NCI-H446 treated with DMSO at 0.1 percent for 48 hours (cell line): ENCODE measurements around the gene PRDX4.
A peak's percentile ranks its signal among the peaks of the same experiment; 100 is the strongest.
"Not testable (repeated sequence)": the region's sequence is repeated elsewhere in the genome, so short reads cannot be mapped to it uniquely, and the experiment has no call there.

Source experiments
- DNase-seq: peaks from one replicate; lab custom pipeline; 2025; lab: John Stamatoyannopoulos, UW

PRDX4 gene

DNA sequence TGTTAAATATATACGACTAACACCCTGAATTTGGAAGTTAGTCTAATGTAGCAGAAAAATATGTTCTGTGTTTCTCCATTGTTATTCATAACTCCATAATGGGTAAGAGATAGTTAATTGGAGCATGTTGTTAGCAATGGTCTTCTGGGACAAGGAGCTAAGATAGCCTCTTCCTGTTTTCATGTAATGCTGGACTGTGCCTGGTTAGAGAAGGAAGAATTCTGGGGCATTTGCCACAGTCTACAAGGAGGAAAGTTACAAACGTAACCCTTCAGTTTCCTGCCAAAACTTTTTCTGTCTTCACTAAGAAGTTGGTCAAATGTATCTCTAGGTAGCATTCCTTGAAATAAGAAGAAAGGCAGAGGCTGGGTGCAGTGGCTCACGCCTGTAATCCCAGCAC is 5.8 kb downstream of the PRDX4 start:
- no peak for DNase-seq

DNA sequence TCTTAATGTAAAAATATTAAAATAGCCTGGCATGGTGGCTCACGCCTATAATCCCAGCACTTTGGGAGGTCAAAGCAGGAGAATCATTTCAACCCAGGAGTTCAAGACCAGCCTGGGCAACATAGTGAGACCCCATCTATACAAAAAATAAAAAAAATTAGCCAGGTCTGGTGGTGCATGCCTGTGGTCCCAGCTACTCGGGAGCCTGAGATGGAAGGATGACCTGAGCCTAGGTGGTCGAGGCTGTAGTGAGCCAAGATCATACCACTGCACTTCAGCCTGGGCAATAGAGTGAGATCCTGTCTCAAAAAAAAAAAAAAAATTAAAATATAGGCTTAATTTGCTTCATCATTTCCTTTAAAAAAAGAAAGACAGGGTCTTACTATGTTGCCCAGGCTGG is 9.2 kb downstream of the PRDX4 start:
- DNase-seq: not testable (repeated sequence)

DNA sequence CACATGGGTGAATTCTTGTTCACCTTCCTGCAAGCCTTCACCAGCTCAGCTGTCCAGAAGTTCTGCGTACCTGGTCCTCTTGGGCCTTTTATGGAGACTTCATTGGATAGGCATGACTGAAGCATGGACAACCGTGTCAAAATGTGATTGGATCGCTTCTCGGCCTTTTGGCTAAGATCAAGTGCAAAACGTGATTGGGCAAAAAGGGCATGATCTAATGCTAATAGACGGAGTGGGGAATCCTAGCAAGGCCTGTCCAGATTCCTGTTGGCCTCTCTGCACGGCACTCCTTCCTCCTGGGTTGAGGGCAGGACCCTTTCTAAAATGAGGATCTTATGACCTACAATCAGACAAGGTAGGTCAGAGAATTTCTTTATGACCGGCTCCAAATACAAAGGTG is 24.9 kb downstream of the PRDX4 start:
- no peak for DNase-seq

DNA sequence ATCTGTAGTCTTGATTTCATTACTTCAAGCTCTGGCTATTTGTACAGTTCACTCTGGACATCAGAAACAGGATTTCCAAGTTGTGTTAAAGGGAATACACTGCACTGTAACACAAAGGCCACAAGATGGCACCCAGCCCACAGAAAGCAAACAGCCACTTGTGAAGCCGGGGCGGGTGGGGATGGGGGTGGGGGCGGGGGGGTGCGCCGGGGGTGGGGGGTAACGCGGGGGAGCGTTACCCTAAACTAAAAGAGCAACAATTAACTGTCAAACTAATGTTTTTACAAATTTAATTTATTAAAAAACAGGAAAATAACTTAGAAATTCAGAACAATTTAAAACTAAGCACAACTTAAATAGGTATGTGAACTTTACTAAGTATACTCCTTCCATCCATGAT is 27.3 kb downstream of the PRDX4 start:
- peak; percentile 6 for DNase-seq

DNA sequence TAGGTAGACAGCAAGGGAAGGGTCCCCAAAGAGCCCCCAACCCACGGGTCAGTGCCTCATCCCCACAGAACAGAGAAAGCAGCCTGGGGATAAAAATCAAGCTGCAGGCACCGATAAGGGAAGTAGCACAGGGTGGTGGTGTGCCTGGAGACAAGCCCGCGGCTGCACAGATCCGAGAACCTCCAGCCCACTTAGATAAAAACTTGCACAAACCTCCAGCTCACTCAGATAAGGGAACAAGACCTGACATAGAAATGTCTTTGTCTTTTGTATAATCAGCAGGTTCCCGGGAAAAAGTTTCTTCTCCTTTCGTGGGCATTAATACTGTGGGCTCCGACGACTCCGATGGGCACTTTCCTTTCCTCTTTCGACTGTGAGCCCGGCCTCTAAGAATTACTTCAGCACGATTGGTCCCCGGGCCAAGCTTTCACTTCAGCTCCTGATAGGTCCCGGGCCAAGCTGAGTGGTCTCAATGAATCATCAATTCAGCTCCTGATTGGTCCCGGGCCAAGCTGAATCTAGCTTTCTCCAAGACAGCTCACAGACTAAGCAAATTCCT is 32.4 kb downstream of the PRDX4 start:
- no peak for DNase-seq

DNA sequence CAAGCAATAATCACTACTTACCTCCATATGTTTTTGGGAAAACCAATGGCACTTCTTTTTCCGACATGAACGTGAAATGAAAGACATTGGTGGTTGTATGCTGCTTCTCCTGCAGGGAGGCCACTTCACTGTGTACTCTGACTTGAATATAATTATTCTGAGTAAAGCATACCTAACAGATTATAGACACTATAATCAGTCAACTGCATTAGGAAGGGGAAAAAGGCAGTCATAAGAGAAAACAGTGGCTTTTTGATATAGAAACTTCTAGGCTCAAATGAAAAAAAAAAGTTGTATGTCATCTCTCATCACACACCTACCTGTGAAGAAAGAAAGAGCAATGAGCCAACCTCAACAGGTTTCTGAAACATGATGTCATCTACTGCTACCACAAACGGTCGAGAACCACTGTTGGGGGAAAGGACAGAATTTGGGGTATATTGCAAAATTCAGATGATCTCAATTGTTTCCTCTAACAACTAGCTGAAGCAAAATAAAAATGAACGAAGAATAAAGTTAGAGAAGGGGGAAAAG is 37.4 kb downstream of the PRDX4 start:
- no peak for DNase-seq

DNA sequence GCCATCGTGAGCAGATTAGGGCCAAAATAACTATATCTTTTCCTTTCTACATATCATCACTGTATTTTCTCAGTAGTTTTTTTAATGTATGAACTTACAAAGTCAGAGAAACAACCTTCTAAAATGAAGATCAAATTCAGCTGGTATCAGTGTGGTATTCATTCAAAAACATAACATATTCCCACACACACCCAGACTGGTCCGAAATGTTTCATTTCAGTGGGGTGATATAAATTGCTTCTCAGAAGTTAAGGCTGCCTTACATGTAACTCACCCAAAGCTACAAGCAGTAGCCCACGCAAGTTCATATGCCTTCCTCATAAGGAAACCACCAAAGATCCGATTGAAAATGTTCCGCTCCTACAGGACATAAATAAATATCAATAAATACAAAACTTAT is 37.9 kb downstream of the PRDX4 start:
- DNase-seq: no peak

DNA sequence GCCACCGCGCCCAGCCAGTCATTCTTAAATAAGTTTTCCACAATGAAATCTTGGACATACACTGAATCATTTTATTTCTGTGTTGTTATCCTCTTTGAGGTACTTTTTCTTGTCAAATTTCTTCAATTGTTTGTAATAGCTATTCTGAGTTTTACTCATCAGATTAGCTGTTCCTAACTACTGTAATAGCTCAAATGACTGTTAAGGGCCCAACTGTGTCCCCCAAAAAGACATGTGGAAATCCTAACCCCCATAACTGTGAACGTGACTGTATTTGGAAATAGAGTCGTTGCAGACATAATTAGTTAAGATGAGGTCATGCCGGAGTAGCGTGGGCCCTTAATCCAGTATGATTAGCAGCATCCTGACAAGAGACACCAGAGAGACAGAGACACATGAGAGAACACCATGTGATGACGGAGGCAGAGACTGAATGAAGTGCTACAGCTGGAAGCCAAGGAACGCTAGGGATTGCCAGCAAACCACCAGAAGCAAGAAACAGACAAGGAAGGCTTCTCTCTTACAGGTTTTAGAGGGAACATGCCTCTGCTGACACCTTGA is 52.9 kb downstream of the PRDX4 start:
- no peak for DNase-seq

DNA sequence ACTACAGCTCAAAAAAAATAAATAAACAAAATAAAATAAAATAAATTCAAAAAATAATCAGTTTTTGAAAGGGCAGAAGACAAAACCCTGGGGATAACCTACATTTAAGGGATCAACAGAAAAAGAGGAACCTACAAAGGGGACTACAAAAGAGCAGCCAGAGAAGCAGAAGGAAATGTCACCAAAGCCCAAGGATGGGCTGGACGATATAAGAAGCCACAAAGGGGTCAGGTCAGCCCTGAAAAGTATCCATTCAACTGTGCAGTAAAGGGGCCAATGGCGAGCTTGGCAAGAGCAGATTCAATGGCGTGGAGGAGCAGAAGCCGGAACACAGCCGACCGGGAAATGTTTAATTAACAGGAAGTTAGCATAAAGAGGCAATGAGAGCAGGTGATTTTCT is 58.9 kb downstream of the PRDX4 start:
- no peak for DNase-seq

DNA sequence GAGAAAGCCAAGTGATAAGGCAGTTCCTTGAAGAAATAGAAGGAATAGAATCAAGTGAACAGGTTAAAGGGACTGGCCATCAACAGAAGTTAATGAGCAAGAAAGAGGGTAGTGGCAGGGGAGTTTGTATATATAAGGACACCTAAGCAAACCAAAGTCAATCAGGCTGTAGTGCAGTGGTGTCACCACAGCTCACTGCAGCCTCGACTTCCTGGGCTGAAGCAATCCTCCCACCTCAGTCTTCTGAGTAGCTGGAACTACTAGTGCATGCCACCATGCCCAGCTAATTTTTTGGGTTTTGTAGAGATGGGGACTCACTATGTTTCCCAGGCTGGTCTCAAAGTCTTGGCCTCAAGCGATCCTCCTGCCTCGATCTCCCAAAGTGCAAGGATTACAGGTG is 59.9 kb downstream of the PRDX4 start:
- DNase-seq: no peak

DNA sequence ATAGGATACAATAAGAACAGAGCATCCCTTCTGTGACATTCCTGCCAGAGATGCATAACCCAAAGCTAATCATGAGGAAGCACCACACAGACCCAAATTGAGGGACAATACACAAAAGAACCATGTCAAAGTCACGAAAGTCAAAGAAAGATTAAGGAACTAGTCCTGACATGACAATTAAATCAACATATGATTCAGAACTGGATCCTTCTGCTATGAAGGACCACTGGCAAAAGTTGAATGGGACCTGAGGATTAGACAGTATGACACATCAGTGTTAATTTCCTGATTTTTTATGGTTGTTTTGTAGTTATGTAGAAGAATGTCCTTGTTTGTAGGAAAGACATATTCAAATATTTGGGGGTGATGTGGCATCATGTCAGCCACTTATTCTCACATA is 61.9 kb downstream of the PRDX4 start:
- DNase-seq: no peak

DNA sequence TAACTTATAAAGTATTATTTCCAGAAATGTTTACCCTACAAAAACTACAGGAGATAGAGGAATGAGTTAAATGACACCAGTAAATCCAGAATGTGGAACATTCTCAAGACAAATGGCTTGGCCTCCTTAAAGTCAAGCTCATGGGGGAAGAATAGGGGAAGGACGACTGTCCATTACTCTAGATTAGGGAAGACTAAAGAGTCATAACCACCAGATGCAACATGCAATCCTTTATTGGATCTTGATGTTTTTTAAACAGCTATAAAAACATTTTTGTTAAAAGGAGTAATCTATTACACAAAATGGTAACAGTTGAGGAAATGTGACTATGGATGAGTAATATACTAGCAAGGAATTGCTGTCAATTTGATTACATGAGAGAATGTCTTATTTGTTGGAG is 64.7 kb downstream of the PRDX4 start:
- DNase-seq: no peak

DNA sequence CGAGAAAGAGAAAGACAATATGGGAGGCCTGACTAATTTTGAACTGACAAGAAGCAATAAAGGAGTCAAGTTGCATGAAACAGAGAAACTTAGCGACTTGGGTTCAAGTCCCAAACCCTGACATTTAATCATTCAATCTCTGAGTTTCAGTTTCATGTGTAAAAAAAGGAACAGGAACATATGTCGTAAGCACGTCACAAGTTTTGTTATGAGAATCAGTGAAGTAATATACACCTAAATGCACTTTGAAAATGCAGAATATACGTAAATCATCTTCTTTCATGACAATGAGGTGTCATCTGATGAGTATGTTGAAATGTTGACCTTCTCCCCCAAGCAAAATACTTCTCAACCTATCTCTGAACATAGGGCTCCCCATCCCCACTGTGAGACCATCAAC is 65.4 kb downstream of the PRDX4 start:
- no peak for DNase-seq
